WTC11 (cell line): ENCODE results near the gene MYBPH.

Source experiments
- SP1 ChIP-seq: sonication (generic); formaldehyde crosslinking; conservative IDR thresholded peaks from 2 replicates; pipeline ENCODE4 v1.8.1; 2022; ENCODE audit warnings: missing genetic modification reagents
- TF ChIP-seq, protein P1 (sequence below): fragments of 200-600 bp; IDR thresholded peaks from 2 replicates; pipeline ENCODE4 v1.8.0; 2022; ENCODE audit warnings: antibody characterized with exemption

DNA sequence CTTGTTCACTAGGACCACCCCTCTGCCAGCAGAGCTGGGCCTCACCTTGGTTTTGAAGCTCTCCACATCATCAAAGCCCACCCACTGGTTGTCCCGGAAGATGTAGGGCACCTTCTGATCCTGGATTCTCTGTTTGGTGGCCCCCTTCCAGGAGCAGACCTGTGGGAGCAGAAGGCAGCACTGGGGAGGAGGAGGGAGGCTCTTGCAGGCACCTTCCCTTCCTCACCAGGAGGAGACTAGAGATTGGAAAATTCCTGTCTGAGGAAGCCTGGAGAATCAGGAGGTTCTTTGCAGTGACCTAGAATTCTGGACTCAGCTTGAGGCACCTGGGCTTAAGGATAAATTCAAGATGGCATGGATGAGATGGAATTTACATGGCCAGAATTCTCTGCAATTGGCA lies 43.5 kb upstream of the MYBPH start:
- TF ChIP-seq, protein P1, sequence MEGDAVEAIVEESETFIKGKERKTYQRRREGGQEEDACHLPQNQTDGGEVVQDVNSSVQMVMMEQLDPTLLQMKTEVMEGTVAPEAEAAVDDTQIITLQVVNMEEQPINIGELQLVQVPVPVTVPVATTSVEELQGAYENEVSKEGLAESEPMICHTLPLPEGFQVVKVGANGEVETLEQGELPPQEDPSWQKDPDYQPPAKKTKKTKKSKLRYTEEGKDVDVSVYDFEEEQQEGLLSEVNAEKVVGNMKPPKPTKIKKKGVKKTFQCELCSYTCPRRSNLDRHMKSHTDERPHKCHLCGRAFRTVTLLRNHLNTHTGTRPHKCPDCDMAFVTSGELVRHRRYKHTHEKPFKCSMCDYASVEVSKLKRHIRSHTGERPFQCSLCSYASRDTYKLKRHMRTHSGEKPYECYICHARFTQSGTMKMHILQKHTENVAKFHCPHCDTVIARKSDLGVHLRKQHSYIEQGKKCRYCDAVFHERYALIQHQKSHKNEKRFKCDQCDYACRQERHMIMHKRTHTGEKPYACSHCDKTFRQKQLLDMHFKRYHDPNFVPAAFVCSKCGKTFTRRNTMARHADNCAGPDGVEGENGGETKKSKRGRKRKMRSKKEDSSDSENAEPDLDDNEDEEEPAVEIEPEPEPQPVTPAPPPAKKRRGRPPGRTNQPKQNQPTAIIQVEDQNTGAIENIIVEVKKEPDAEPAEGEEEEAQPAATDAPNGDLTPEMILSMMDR, result no peak
- TF ChIP-seq SP1 (CRISPR knock-in tag), result no peak
